Caco-2 (cell line): ENCODE results near the gene GALNT15. TPM values are rescaled to one million over a fixed set of nuclear protein-coding genes. Genes with fewer than 3 reads are reported as not detected.

Experiments
- BruUV-seq: library from RNA; stranded (reverse); fragments of 400-500 nt; replicated peaks from 2 replicates; lab custom pipeline; 2021; lab: Mats Ljungman, UMichigan
- CTCF ChIA-PET: fragments of 300-600 bp; sonication (Branson Sonifier 250); formaldehyde crosslinking; loops from one replicate; lab custom pipeline; 2022; ENCODE audit warnings: antibody characterized with exemption; lab: Charles Lee
- POLR2A ChIA-PET: fragments of 300-600 bp; sonication (Branson Sonifier 250); formaldehyde crosslinking; loops from one replicate; lab custom pipeline; 2022; ENCODE audit warnings: antibody characterized with exemption; lab: Charles Lee
- DNase-seq, 2 experiments: peaks; one replicate each; pipeline versions ENCODE4 v3.0.0 to v3.0.0-alpha.2; 2020 to 2022
- H3K27me3 ChIP-seq: replicated peaks from 2 replicates; pipeline ENCODE4 v1.6.0; 2011; ENCODE audit warnings: low read length; ENCODE audit not compliant: control insufficient read depth, insufficient read depth
- H3K36me3 ChIP-seq: 2 replicates; pipeline ENCODE4 v1.5.1; 2011; ENCODE audit warnings: low read length; ENCODE audit not compliant: control insufficient read depth, insufficient read depth
- H3K4me1 ChIP-seq: fragments of 250-450 bp; sonication (Bioruptor Pico); 2 replicates; pipeline ENCODE4 v1.5.1; 2020; ENCODE audit warnings: mild to moderate bottlenecking
- H3K4me3 ChIP-seq: 2 replicates; pipeline ENCODE4 v1.5.1; 2011; ENCODE audit warnings: low read depth, mild to moderate bottlenecking, control low read depth, low read length
- H3K9me3 ChIP-seq: fragments of 250-450 bp; sonication (Bioruptor Pico); 2 replicates; pipeline ENCODE4 v1.5.1; 2020; ENCODE audit warnings: mild to moderate bottlenecking, moderate library complexity
- H3K27ac Mint-ChIP-seq: one replicate; pipeline ENCODE4 v1.8.0; 2022; ENCODE audit warnings: mixed read lengths; ENCODE audit not compliant: unreplicated experiment
- H3K27me3 Mint-ChIP-seq: one replicate; pipeline ENCODE4 v1.8.0; 2022; ENCODE audit warnings: mixed read lengths; ENCODE audit not compliant: insufficient read depth, unreplicated experiment
- H3K36me3 Mint-ChIP-seq: one replicate; pipeline ENCODE4 v1.8.0; 2022; ENCODE audit warnings: mild to moderate bottlenecking, mixed read lengths; ENCODE audit not compliant: insufficient read depth, unreplicated experiment
- H3K4me1 Mint-ChIP-seq: one replicate; pipeline ENCODE4 v1.8.0; 2022; ENCODE audit warnings: low read depth, mixed read lengths; ENCODE audit not compliant: unreplicated experiment
- H3K4me3 Mint-ChIP-seq: one replicate; pipeline ENCODE4 v1.8.0; 2022; ENCODE audit warnings: mild to moderate bottlenecking, moderate library complexity, mixed read lengths; ENCODE audit not compliant: unreplicated experiment
- H3K9me3 Mint-ChIP-seq: one replicate; pipeline ENCODE4 v1.8.0; 2022; ENCODE audit warnings: mixed read lengths; ENCODE audit not compliant: unreplicated experiment
- CTCF ChIP-seq, 2 experiments: fragments of 200-600 bp in 1 of 2; IDR thresholded peaks; 1 replicate in 1 of 2; 2 replicates in 1 of 2; pipeline versions ENCODE4 v1.5.1 to v1.8.0; 2011 to 2022; ENCODE audit warnings: antibody characterized with exemption in 1 of 2, control low read depth in 1 of 2, inconsistent platforms in 1 of 2, low read depth in 1 of 2, low read length in 1 of 2, mild to moderate bottlenecking in 1 of 2, moderate library complexity in 1 of 2; ENCODE audit not compliant: insufficient read depth in 1 of 2, severe bottlenecking in 1 of 2, unreplicated experiment in 1 of 2
- intact Hi-C: fragments of 100-400 bp; cut with micrococcal nuclease; formaldehyde crosslinking; loops from one replicate; pipeline ENCODE4 v1.10.0; 2022; ENCODE audit not compliant: unreplicated experiment
- total RNA-seq: library from RNA; stranded (reverse); gene quantifications from 2 replicates; pipeline ENCODE4 v1.2.3, GENCODE V29; 2022

Gene GALNT15
- total RNA-seq, 1 experiment from 2014 or later, result not detected

- Mint-ChIP-seq H3K27me3 (no peaks in the 10 kb centered on the region), H3K27ac (no peak overlapping the region), H3K36me3 (peaks cover 7% of the 10 kb centered on the region), H3K9me3 (no peaks in the 10 kb centered on the region), H3K4me3 (no peak overlapping the region), H3K4me1 (no peaks in the 10 kb centered on the region)
- Histone ChIP-seq H3K9me3 (no peaks in the 10 kb centered on the region), H3K4me3 (no peak overlapping the region), H3K4me1 (peaks cover 5% of the 10 kb centered on the region; the same call in 1 of the 2 replicates), H3K27me3 (no peaks in the 10 kb centered on the region), H3K36me3 (no peaks in the 10 kb centered on the region)
- ChIA-PET CTCF (no interaction called here), POLR2A (no interaction called here)
- intact Hi-C loops, result no loop called here
- BruUV-seq, result no TSS peak
- no peak for DNase-seq
- no peak for TF ChIP-seq CTCF (IDR thresholded peaks at IDR 0.05; ENCODE audit: insufficient read depth in 1 of 2, low read depth in 1 of 2, low read length in 1 of 2, severe bottlenecking in 1 of 2, unreplicated experiment in 1 of 2)
These were observed 82.8 kb downstream of the GALNT15 start for GRCh38 chr3:16257309-16257708.

- CTCF ChIA-PET, result no interaction called here
- Mint-ChIP-seq H3K36me3 (peaks cover 7% of the 10 kb centered on the region), H3K9me3 (no peaks in the 10 kb centered on the region), H3K4me1 (no peaks in the 10 kb centered on the region), H3K27ac (no peak overlapping the region), H3K4me3 (no peak overlapping the region), H3K27me3 (no peaks in the 10 kb centered on the region)
- H3K36me3 ChIP-seq, result no peaks in the 10 kb centered on the region
- H3K27me3 ChIP-seq, result no peaks in the 10 kb centered on the region
- no peak for TF ChIP-seq CTCF (IDR thresholded peaks at IDR 0.05; ENCODE audit: insufficient read depth in 1 of 2, low read depth in 1 of 2, low read length in 1 of 2, severe bottlenecking in 1 of 2, unreplicated experiment in 1 of 2)
- POLR2A ChIA-PET, result no interaction called here
- no peak overlapping the region for H3K4me3 ChIP-seq
- no peak for DNase-seq
- BruUV-seq, result no TSS peak
- H3K9me3 ChIP-seq, result no peaks in the 10 kb centered on the region
- H3K4me1 ChIP-seq, result no peaks in the 10 kb centered on the region
- intact Hi-C loops, result no loop called here
These were observed 83.7 kb downstream of the GALNT15 start for GRCh38 chr3:16258177-16258576.

- Mint-ChIP-seq H3K27me3 (no peaks in the 10 kb centered on the region), H3K4me1 (peaks cover 1% of the 10 kb centered on the region), H3K4me3 (no peak overlapping the region), H3K36me3 (peaks cover 7% of the 10 kb centered on the region), H3K27ac (no peak overlapping the region), H3K9me3 (no peaks in the 10 kb centered on the region)
- Histone ChIP-seq H3K4me1 (no peaks in the 10 kb centered on the region), H3K4me3 (no peak overlapping the region), H3K27me3 (no peaks in the 10 kb centered on the region), H3K36me3 (no peaks in the 10 kb centered on the region), H3K9me3 (no peaks in the 10 kb centered on the region)
- BruUV-seq, result no TSS peak
- intact Hi-C loops, result no loop called here
- ChIA-PET POLR2A (no interaction called here), CTCF (no interaction called here)
- TF ChIP-seq CTCF (IDR thresholded peaks at IDR 0.05; ENCODE audit: insufficient read depth in 1 of 2, low read depth in 1 of 2, low read length in 1 of 2, severe bottlenecking in 1 of 2, unreplicated experiment in 1 of 2), result no peak
- DNase-seq, result no peak
These were observed 84.4 kb downstream of the GALNT15 start for GRCh38 chr3:16258866-16259265.
